Astrocyte (in vitro differentiated cells and primary cell): ENCODE measurements around the gene SHC1. TPM values are rescaled to one million over a fixed set of nuclear protein-coding genes. Genes with fewer than 3 reads are reported as not detected.
"Not testable (repeated sequence)": the region's sequence is repeated elsewhere in the genome, so short reads cannot be mapped to it uniquely, and the experiment has no call there.

ENCODE experiments used
- DNase-seq: peaks from one replicate; pipeline ENCODE4 v3.0.0-alpha.2; 2010; ENCODE audit warnings: low read depth
- FAIRE-seq: peaks from 2 replicates; lab custom pipeline; 2011; peaks lifted over from hg19 to GRCh38; lab: Jason Lieb, UNC
- H2AFZ ChIP-seq: 2 replicates; pipeline ENCODE4 v1.6.0; 2012; ENCODE audit warnings: low read depth, low read length, inconsistent platforms
- H3K27ac ChIP-seq: 2 replicates; pipeline ENCODE4 v1.5.1; 2011; ENCODE audit warnings: low read depth, low read length, inconsistent platforms
- H3K27me3 ChIP-seq: 2 replicates; pipeline ENCODE4 v1.6.0; 2011; ENCODE audit warnings: low read length, inconsistent platforms; ENCODE audit not compliant: insufficient read depth
- H3K36me3 ChIP-seq: 2 replicates; pipeline ENCODE4 v1.5.1; 2011; ENCODE audit warnings: low read length, inconsistent platforms; ENCODE audit not compliant: insufficient read depth
- H3K4me1 ChIP-seq: 2 replicates; pipeline ENCODE4 v1.5.1; 2011; ENCODE audit warnings: low read length, inconsistent platforms; ENCODE audit not compliant: insufficient read depth
- H3K4me2 ChIP-seq: 2 replicates; pipeline ENCODE4 v1.6.0; 2012; ENCODE audit warnings: low read length, inconsistent platforms
- H3K4me3 ChIP-seq: 2 replicates; pipeline ENCODE4 v1.5.1; 2011; ENCODE audit warnings: low read depth, mild to moderate bottlenecking, low read length, inconsistent platforms; ENCODE audit not compliant: insufficient read depth
- H3K79me2 ChIP-seq: 2 replicates; pipeline ENCODE4 v1.6.0; 2012; ENCODE audit warnings: mild to moderate bottlenecking, low read length, inconsistent platforms; ENCODE audit not compliant: insufficient read depth
- H3K9ac ChIP-seq: 2 replicates; pipeline ENCODE4 v1.6.0; 2012; ENCODE audit warnings: mild to moderate bottlenecking, low read length, inconsistent platforms
- H3K9me3 ChIP-seq: 2 replicates; pipeline ENCODE4 v1.5.1; 2012; ENCODE audit warnings: low read depth, mild to moderate bottlenecking, low read length, inconsistent platforms; ENCODE audit not compliant: insufficient read depth
- H4K20me1 ChIP-seq: 2 replicates; pipeline ENCODE4 v1.6.0; 2012; ENCODE audit warnings: low read length, inconsistent platforms; ENCODE audit not compliant: insufficient read depth
- H3K27ac Mint-ChIP-seq: one replicate; pipeline ENCODE4 v1.8.0; 2021; ENCODE audit warnings: mild to moderate bottlenecking, mixed read lengths; ENCODE audit not compliant: unreplicated experiment
- H3K27me3 Mint-ChIP-seq: one replicate; pipeline ENCODE4 v1.8.0; 2021; ENCODE audit warnings: low read depth, mixed read lengths; ENCODE audit not compliant: unreplicated experiment
- H3K36me3 Mint-ChIP-seq: one replicate; pipeline ENCODE4 v1.8.0; 2021; ENCODE audit warnings: low read depth, mixed read lengths; ENCODE audit not compliant: unreplicated experiment
- H3K4me1 Mint-ChIP-seq: one replicate; pipeline ENCODE4 v1.8.0; 2021; ENCODE audit warnings: low read depth, mixed read lengths; ENCODE audit not compliant: unreplicated experiment
- H3K4me3 Mint-ChIP-seq: one replicate; pipeline ENCODE4 v1.8.0; 2021; ENCODE audit warnings: mild to moderate bottlenecking, moderate library complexity, mixed read lengths; ENCODE audit not compliant: unreplicated experiment
- H3K9me3 Mint-ChIP-seq: one replicate; pipeline ENCODE4 v1.8.0; 2021; ENCODE audit warnings: mild to moderate bottlenecking, mixed read lengths; ENCODE audit not compliant: unreplicated experiment
- CTCF ChIP-seq: IDR thresholded peaks from 2 replicates; pipeline ENCODE4 v1.5.1; 2011; ENCODE audit warnings: low read depth, mild to moderate bottlenecking, inconsistent platforms, low read length, moderate library complexity; ENCODE audit not compliant: insufficient read depth
- EZH2 ChIP-seq: IDR thresholded peaks from 2 replicates; pipeline ENCODE4 v1.6.1; 2012; ENCODE audit warnings: mild to moderate bottlenecking, low read length, inconsistent platforms; ENCODE audit not compliant: insufficient read depth
- total RNA-seq: library from RNA; stranded (reverse); gene quantifications from 2 replicates; pipeline ENCODE4 v1.2.1, GENCODE V29; 2021

The SHC1 gene
- total RNA-seq, 1 donor from 2014 or later, result 397 TPM

DNA sequence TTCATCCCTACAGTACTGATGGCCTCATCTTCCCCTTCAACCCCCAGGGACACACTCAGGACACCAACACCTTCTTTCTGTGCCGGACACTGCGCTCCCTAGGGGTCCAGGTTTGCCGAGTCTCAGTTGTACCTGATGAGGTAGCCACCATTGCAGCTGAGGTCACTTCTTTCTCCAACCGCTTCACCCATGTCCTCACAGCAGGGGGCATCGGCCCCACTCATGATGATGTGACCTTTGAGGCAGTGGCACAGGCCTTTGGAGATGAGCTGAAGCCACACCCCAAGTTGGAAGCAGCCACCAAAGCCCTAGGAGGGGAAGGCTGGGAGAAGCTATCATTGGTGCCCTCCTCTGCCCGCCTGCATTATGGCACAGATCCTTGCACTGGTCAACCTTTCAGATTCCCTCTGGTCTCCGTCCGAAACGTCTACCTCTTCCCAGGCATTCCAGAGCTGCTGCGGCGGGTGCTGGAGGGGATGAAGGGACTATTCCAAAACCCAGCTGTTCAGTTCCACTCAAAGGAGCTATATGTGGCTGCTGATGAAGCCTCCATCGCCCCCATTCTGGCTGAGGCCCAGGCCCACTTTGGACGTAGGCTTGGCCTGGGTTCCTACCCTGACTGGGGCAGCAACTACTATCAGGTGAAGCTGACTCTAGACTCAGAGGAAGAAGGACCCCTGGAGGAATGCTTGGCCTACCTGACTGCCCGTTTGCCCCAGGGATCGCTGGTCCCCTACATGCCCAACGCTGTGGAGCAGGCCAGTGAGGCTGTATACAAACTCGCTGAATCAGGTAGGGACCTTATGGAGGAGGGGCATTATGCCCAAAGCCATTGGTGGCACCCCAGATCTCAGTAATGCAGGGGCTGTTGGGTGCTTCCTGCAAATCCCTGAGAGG is 17.8 kb upstream of the SHC1 start:
- no peaks in the 10 kb centered on the region for H3K9me3 ChIP-seq
- Mint-ChIP-seq H3K27ac (no peak overlapping the region), H3K4me3 (no peak overlapping the region), H3K36me3 (peaks cover 9% of the 10 kb centered on the region), H3K9me3 (no peaks in the 10 kb centered on the region), H3K27me3 (no peaks in the 10 kb centered on the region), H3K4me1 (peaks cover 14% of the 10 kb centered on the region)
- H3K4me1 ChIP-seq, result peaks cover 8% of the 10 kb centered on the region
- H3K4me2 ChIP-seq, result no peak overlapping the region
- peaks cover 29% of the 10 kb centered on the region for H4K20me1 ChIP-seq
- no peak for TF ChIP-seq EZH2
- TF ChIP-seq CTCF, result no peak
- H3K9ac ChIP-seq, result no peak overlapping the region
- no peak overlapping the region for H2AFZ ChIP-seq
- FAIRE-seq (no peak), DNase-seq (no peak)
- H3K4me3 ChIP-seq, result no peak overlapping the region
- H3K36me3 ChIP-seq, result peaks cover 24% of the 10 kb centered on the region
- H3K27ac ChIP-seq, result no peak overlapping the region
- peaks cover 56% of the 10 kb centered on the region for H3K79me2 ChIP-seq
- no peaks in the 10 kb centered on the region for H3K27me3 ChIP-seq

GRCh38 chr1:154987326-154987725 is 16.8 kb upstream of the SHC1 start:
- H3K4me3 ChIP-seq, result no peak overlapping the region
- no peaks in the 10 kb centered on the region for H3K9me3 ChIP-seq
- FAIRE-seq (no peak), DNase-seq (no peak)
- no peaks in the 10 kb centered on the region for H3K27me3 ChIP-seq
- peaks cover 13% of the 10 kb centered on the region for H3K4me1 ChIP-seq
- no peak overlapping the region for H2AFZ ChIP-seq
- peaks cover 7% of the 10 kb centered on the region for H3K36me3 Mint-ChIP-seq
- no peak overlapping the region for H3K4me2 ChIP-seq
- H3K79me2 ChIP-seq, result peaks cover 59% of the 10 kb centered on the region
- no peak overlapping the region for H3K27ac ChIP-seq
- H3K4me3 Mint-ChIP-seq, result no peak overlapping the region
- no peak for TF ChIP-seq EZH2
- no peak for TF ChIP-seq CTCF
- H3K9me3 Mint-ChIP-seq, result no peaks in the 10 kb centered on the region
- H3K36me3 ChIP-seq, result peaks cover 24% of the 10 kb centered on the region
- H4K20me1 ChIP-seq, result peaks cover 29% of the 10 kb centered on the region
- no peak overlapping the region for H3K9ac ChIP-seq
- peaks cover 5% of the 10 kb centered on the region for H3K4me1 Mint-ChIP-seq
- no peak overlapping the region for H3K27ac Mint-ChIP-seq
- no peaks in the 10 kb centered on the region for H3K27me3 Mint-ChIP-seq

DNA sequence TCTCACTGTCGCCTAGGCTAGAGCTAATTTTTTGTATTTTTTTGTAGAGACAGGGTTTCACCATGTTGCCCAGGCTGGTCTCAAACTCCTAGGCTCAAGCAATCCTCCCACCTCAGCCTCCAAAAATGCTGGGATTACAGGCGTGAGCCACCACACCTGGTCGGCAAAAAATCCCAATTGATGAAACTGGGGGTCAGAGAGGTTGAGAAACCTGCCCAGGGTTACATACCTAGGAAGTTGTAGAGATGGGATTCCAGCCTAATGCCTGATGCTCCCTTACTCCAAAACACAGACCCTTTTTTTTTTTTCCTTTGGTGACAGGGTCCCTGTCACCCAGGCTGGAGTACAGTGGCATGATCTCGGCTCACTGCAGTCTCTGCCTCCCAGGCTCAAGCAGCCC is 16.2 kb upstream of the SHC1 start:
- not testable (repeated sequence) for H3K4me1 Mint-ChIP-seq, H3K36me3 Mint-ChIP-seq

More for the DNA sequence above, 16.2 kb upstream of the SHC1 start:
- H3K4me3 ChIP-seq, H3K9me3 Mint-ChIP-seq, H3K27ac Mint-ChIP-seq, H3K27ac ChIP-seq, H3K4me2 ChIP-seq, H3K27me3 Mint-ChIP-seq, H3K9me3 ChIP-seq, DNase-seq, FAIRE-seq, H3K4me3 Mint-ChIP-seq, H2AFZ ChIP-seq, H3K27me3 ChIP-seq, H3K9ac ChIP-seq: not testable (repeated sequence)
- H4K20me1 ChIP-seq, result peaks cover 29% of the 10 kb centered on the region
- H3K4me1 ChIP-seq, result peaks cover 14% of the 10 kb centered on the region
- peaks cover 59% of the 10 kb centered on the region for H3K79me2 ChIP-seq
- H3K36me3 ChIP-seq, result peaks cover 24% of the 10 kb centered on the region
